ENCODE measurements around the gene IQCM. TPM values are rescaled to one million over a fixed set of nuclear protein-coding genes. Genes with fewer than 3 reads are reported as not detected.

IQCM gene
- polyA plus RNA-seq, 3 donors: not detected

- Mint-ChIP-seq H3K36me3 (no peaks in the 10 kb centered on the region), H3K4me3 (no peak overlapping the region)
These were observed 314.8 kb downstream of the IQCM start for GRCh38 chr4:149500806-149501205.

GRCh38 chr4:149499726-149500125 lies 315.9 kb downstream of the IQCM start:
- intact Hi-C loops (cut with micrococcal nuclease): no loop called here
- no peaks in the 10 kb centered on the region for H3K36me3 Mint-ChIP-seq
- H3K27ac ChIP-seq (ENCODE audit: low read depth in 1 of 2, low read length in 2 of 2): no peak overlapping the region
- H3K9me3 ChIP-seq (replicated peaks in 1 of 2; ENCODE audit: control insufficient read depth in 1 of 2, insufficient read depth in 1 of 2, low read length in 2 of 2): peaks cover 7% of the 10 kb centered on the region in 2 donors
- no peak overlapping the region for H3K4me3 ChIP-seq (replicated peaks in 1 of 3; ENCODE audit: low read depth in 2 of 3, low read length in 3 of 3)
- H3K27me3 Mint-ChIP-seq (ENCODE audit: low read depth in 3 of 3): peaks cover 0 to 1% (median 0%) of the 10 kb centered on the region in 3 donors
- peaks cover 0 to 11% (median 0%) of the 10 kb centered on the region in 7 donors for H3K9me3 Mint-ChIP-seq
- no peak overlapping the region for H2AFZ ChIP-seq (ENCODE audit: insufficient read depth, low read depth, low read length, poor library complexity, severe bottlenecking)
- DNase-seq: no peak
- H3K4me1 ChIP-seq (ENCODE audit: control insufficient read depth in 1 of 2, insufficient read depth in 2 of 2, low read length in 2 of 2): no peaks in the 10 kb centered on the region
- no peak overlapping the region for H3K9ac ChIP-seq (ENCODE audit: insufficient read depth, low read length, poor library complexity, severe bottlenecking)
- 67% methylated on average over 1 of the region's 2 CpGs for whole genome bisulfite sequencing (ENCODE audit: insufficient coverage)
- H3K27ac Mint-ChIP-seq: no peak overlapping the region
- no peaks in the 10 kb centered on the region for H3K79me2 ChIP-seq (ENCODE audit: insufficient read depth, low read length)
- H4K20me1 ChIP-seq (ENCODE audit: insufficient read depth, low read length): no peaks in the 10 kb centered on the region
- H3K4me3 Mint-ChIP-seq: no peak overlapping the region
- H3K4me1 Mint-ChIP-seq: no peaks in the 10 kb centered on the region
- H3K4me2 ChIP-seq (replicated peaks; ENCODE audit: extremely low read depth, low read length, poor library complexity, severe bottlenecking): no peak overlapping the region
- no peaks in the 10 kb centered on the region for H3K36me3 ChIP-seq (replicated peaks in 1 of 2; ENCODE audit: control insufficient read depth in 1 of 2, insufficient read depth in 2 of 2, low read length in 2 of 2)
- no peaks in the 10 kb centered on the region for H3K27me3 ChIP-seq (ENCODE audit: control insufficient read depth in 2 of 2, insufficient read depth in 2 of 2, low read length in 2 of 2)
- TF ChIP-seq CTCF (IDR thresholded peaks at IDR 0.05): no peak

More at GRCh38 chr4:149500806-149501205, 314.8 kb downstream of the IQCM start:
- Mint-ChIP-seq H3K27ac (no peak overlapping the region), H3K27me3 (ENCODE audit: low read depth in 3 of 3) (peaks cover 0 to 1% (median 0%) of the 10 kb centered on the region in 3 donors), H3K4me1 (no peaks in the 10 kb centered on the region), H3K9me3 (peaks cover 0 to 11% (median 2%) of the 10 kb centered on the region in 7 donors)
- Histone ChIP-seq H3K36me3 (replicated peaks in 1 of 2; ENCODE audit: control insufficient read depth in 1 of 2, insufficient read depth in 2 of 2, low read length in 2 of 2) (no peaks in the 10 kb centered on the region), H3K4me3 (replicated peaks in 1 of 3; ENCODE audit: low read depth in 2 of 3, low read length in 3 of 3) (no peak overlapping the region), H3K27ac (ENCODE audit: low read depth in 1 of 2, low read length in 2 of 2) (no peak overlapping the region), H2AFZ (ENCODE audit: insufficient read depth, low read depth, low read length, poor library complexity, severe bottlenecking) (no peak overlapping the region), H3K4me2 (replicated peaks; ENCODE audit: extremely low read depth, low read length, poor library complexity, severe bottlenecking) (no peak overlapping the region), H3K27me3 (ENCODE audit: control insufficient read depth in 2 of 2, insufficient read depth in 2 of 2, low read length in 2 of 2) (no peaks in the 10 kb centered on the region), H3K9me3 (replicated peaks in 1 of 2; ENCODE audit: control insufficient read depth in 1 of 2, insufficient read depth in 1 of 2, low read length in 2 of 2) (peaks cover 7% of the 10 kb centered on the region in 2 donors), H3K9ac (ENCODE audit: insufficient read depth, low read length, poor library complexity, severe bottlenecking) (no peak overlapping the region), H3K79me2 (ENCODE audit: insufficient read depth, low read length) (no peaks in the 10 kb centered on the region), H4K20me1 (ENCODE audit: insufficient read depth, low read length) (no peaks in the 10 kb centered on the region), H3K4me1 (ENCODE audit: control insufficient read depth in 1 of 2, insufficient read depth in 2 of 2, low read length in 2 of 2) (no peaks in the 10 kb centered on the region)
- no peak for DNase-seq
- TF ChIP-seq CTCF (IDR thresholded peaks at IDR 0.05): no peak
- intact Hi-C loops (cut with micrococcal nuclease): no loop called here
- WGBS (ENCODE audit: insufficient coverage): no CpG with 5 or more reads among the region's 2 CpGs

Data from CD14-positive monocyte (primary cell).